ACC112 (cell line): Measurements from ENCODE around the gene LHX8.
"Not testable (repeated sequence)": the region's sequence is repeated elsewhere in the genome, so short reads cannot be mapped to it uniquely, and the experiment has no call there.

Source experiments
- H2AFZ ChIP-seq: fragments of 200-600 bp; sonication (generic); one replicate; pipeline ENCODE4 v1.6.0; 2017; ENCODE audit warnings: antibody characterized with exemption, low read length; ENCODE audit not compliant: unreplicated experiment
- H3K27ac ChIP-seq: fragments of 200-600 bp; sonication (generic); 2 replicates; pipeline ENCODE4 v1.5.1; 2014; ENCODE audit warnings: low read depth, mild to moderate bottlenecking, antibody characterized with exemption, low read length, moderate library complexity
- H3K27me3 ChIP-seq: fragments of 200-600 bp; sonication (generic); 2 replicates; pipeline ENCODE4 v1.6.1; 2014; ENCODE audit warnings: mild to moderate bottlenecking, antibody characterized with exemption, low read length, moderate library complexity, mixed read lengths; ENCODE audit not compliant: insufficient read depth
- H3K36me3 ChIP-seq: fragments of 200-600 bp; sonication (generic); 2 replicates; pipeline ENCODE4 v1.6.1; 2016; ENCODE audit warnings: mild to moderate bottlenecking, antibody characterized with exemption, low read length, moderate library complexity, mixed read lengths; ENCODE audit not compliant: insufficient read depth
- H3K4me1 ChIP-seq: fragments of 200-600 bp; sonication (generic); one replicate; pipeline ENCODE4 v1.6.1; 2016; ENCODE audit warnings: low read length, mixed read lengths; ENCODE audit not compliant: insufficient read depth, unreplicated experiment, control insufficient read depth
- H3K4me3 ChIP-seq: fragments of 200-600 bp; sonication (generic); 2 replicates; pipeline ENCODE4 v1.5.1; 2014; ENCODE audit warnings: mild to moderate bottlenecking, low read depth, low read length
- H3K79me2 ChIP-seq: fragments of 200-600 bp; sonication (generic); one replicate; pipeline ENCODE4 v1.6.0; 2016; ENCODE audit warnings: low read length; ENCODE audit not compliant: control insufficient read depth, unreplicated experiment, insufficient read depth

Gene LHX8

GRCh38 chr1:75133750-75134646 lies at the start of gene LHX8:
Gene LHX8, plus strand, starts transcription at chr1:75134388. Its CDS starts 2,227 bp downstream, at chr1:75136615.
- peak within 1 kb of the TSS; percentile 84 for H2AFZ ChIP-seq
- no peaks in the 10 kb centered on the region for H3K27me3 ChIP-seq
- peak within 1 kb of the TSS; percentile 95 for H3K27ac ChIP-seq
- H3K79me2 ChIP-seq, result peaks cover 36% of the 10 kb centered on the region
- H3K4me3 ChIP-seq, result peak within 1 kb of the TSS; percentile 81
- no peaks in the 10 kb centered on the region for H3K4me1 ChIP-seq
- H3K36me3 ChIP-seq, result no peaks in the 10 kb centered on the region

- Histone ChIP-seq H3K79me2 (no peaks in the 10 kb centered on the region), H3K4me3 (no peak overlapping the region), H3K27ac (no peak overlapping the region), H2AFZ (no peak overlapping the region), H3K4me1 (peaks cover 32% of the 10 kb centered on the region), H3K36me3 (no peaks in the 10 kb centered on the region), H3K27me3 (no peaks in the 10 kb centered on the region)
These were observed 48.3 kb upstream of the LHX8 start for GRCh38 chr1:75085931-75086330.

- H3K79me2 ChIP-seq, result no peaks in the 10 kb centered on the region
- no peak overlapping the region for H3K4me3 ChIP-seq
- no peak overlapping the region for H2AFZ ChIP-seq
- no peaks in the 10 kb centered on the region for H3K36me3 ChIP-seq
- H3K27me3 ChIP-seq, result no peaks in the 10 kb centered on the region
- no peak overlapping the region for H3K27ac ChIP-seq
- H3K4me1 ChIP-seq, result peaks cover 32% of the 10 kb centered on the region
These were observed 46.9 kb upstream of the LHX8 start for GRCh38 chr1:75087278-75087677.

GRCh38 chr1:75092141-75092540 lies 42.0 kb upstream of the LHX8 start:
- peaks cover 7% of the 10 kb centered on the region for H3K4me1 ChIP-seq
- H3K27ac ChIP-seq, result no peak overlapping the region
- no peaks in the 10 kb centered on the region for H3K36me3 ChIP-seq
- H3K79me2 ChIP-seq, result no peaks in the 10 kb centered on the region
- H3K27me3 ChIP-seq, result no peaks in the 10 kb centered on the region
- no peak overlapping the region for H3K4me3 ChIP-seq
- no peak overlapping the region for H2AFZ ChIP-seq

GRCh38 chr1:75097654-75098053 lies 36.5 kb upstream of the LHX8 start:
- Histone ChIP-seq H3K27me3 (no peaks in the 10 kb centered on the region), H3K27ac (0 out of 2 replicates have a peak overlapping the region, but pooled peaks have one; percentile 15), H2AFZ (peak overlapping the region; percentile 9), H3K79me2 (no peaks in the 10 kb centered on the region), H3K36me3 (no peaks in the 10 kb centered on the region), H3K4me3 (no peak overlapping the region), H3K4me1 (peaks cover 7% of the 10 kb centered on the region)

- Histone ChIP-seq H3K4me1 (peaks cover 7% of the 10 kb centered on the region), H3K79me2 (no peaks in the 10 kb centered on the region), H3K36me3 (no peaks in the 10 kb centered on the region), H3K27ac (no peak overlapping the region), H3K4me3 (no peak overlapping the region; the same call in 1 of the 2 replicates), H2AFZ (no peak overlapping the region), H3K27me3 (no peaks in the 10 kb centered on the region)
These were observed 34.6 kb upstream of the LHX8 start for GRCh38 chr1:75099581-75099980.

GRCh38 chr1:75100481-75101092 lies 33.6 kb upstream of the LHX8 start:
- Histone ChIP-seq H3K27me3 (no peaks in the 10 kb centered on the region), H3K4me3 (peak overlapping the region; percentile 81), H3K36me3 (no peaks in the 10 kb centered on the region), H3K4me1 (peaks cover 7% of the 10 kb centered on the region), H3K27ac (peak overlapping the region; percentile 56), H2AFZ (peak overlapping the region; percentile 86), H3K79me2 (no peaks in the 10 kb centered on the region)

GRCh38 chr1:75112362-75112951 lies 21.7 kb upstream of the LHX8 start:
- H3K4me3 ChIP-seq, H3K79me2 ChIP-seq, H3K27me3 ChIP-seq, H3K27ac ChIP-seq, H3K4me1 ChIP-seq, H2AFZ ChIP-seq, H3K36me3 ChIP-seq: not testable (repeated sequence)

GRCh38 chr1:75115654-75116053 lies 18.5 kb upstream of the LHX8 start:
- no peaks in the 10 kb centered on the region for H3K4me1 ChIP-seq
- no peak overlapping the region for H2AFZ ChIP-seq
- H3K4me3 ChIP-seq, result no peak overlapping the region
- no peak overlapping the region for H3K27ac ChIP-seq
- no peaks in the 10 kb centered on the region for H3K27me3 ChIP-seq
- no peaks in the 10 kb centered on the region for H3K79me2 ChIP-seq
- H3K36me3 ChIP-seq, result no peaks in the 10 kb centered on the region

- Histone ChIP-seq H3K4me3 (no peak overlapping the region), H3K27ac (no peak overlapping the region), H3K27me3 (no peaks in the 10 kb centered on the region)
These were observed 10.4 kb upstream of the LHX8 start for GRCh38 chr1:75123756-75124155.

More at GRCh38 chr1:75123756-75124155, 10.4 kb upstream of the LHX8 start:
- Histone ChIP-seq H3K36me3 (no peaks in the 10 kb centered on the region), H2AFZ (no peak overlapping the region), H3K4me1 (no peaks in the 10 kb centered on the region), H3K79me2 (no peaks in the 10 kb centered on the region)
